Psoas muscle (tissue), 8 donors: Measurements from ENCODE around the gene POR. TPM values are rescaled to one million over a fixed set of nuclear protein-coding genes. Genes with fewer than 3 reads are reported as not detected.
A peak's percentile ranks its signal among the peaks of the same experiment; 100 is the strongest.

Experiments used
- ATAC-seq, 4 donors: fragments of 200-7000 bp; cut with Tn5 transposase; one replicate each; pipeline ENCODE4 v1.9.1; 2020; ENCODE audit warnings: moderate library complexity in 3 of 4, mild to moderate bottlenecking in 2 of 4
- DNase-seq, 2 donors: peaks; one replicate each; pipeline ENCODE4 v3.0.0-alpha.2; 2020
- H3K27ac ChIP-seq: fragments of 200-600 bp; one replicate; pipeline ENCODE4 v1.8.0; 2022
- H3K27me3 ChIP-seq, 3 donors: fragments of 200-600 bp in 1 of 3; one replicate each; pipeline versions ENCODE4 v1.6.1 to v1.8.0; 2013 to 2022; ENCODE audit warnings: low read length in 2 of 3, mild to moderate bottlenecking in 2 of 3, moderate library complexity in 1 of 3; ENCODE audit not compliant: insufficient read depth in 3 of 3
- H3K36me3 ChIP-seq, 2 donors: fragments of 200-600 bp in 1 of 2; one replicate each; pipeline versions ENCODE4 v1.6.1 to v1.8.0; 2013 to 2022; ENCODE audit warnings: low read depth in 1 of 2, mild to moderate bottlenecking in 1 of 2, moderate library complexity in 1 of 2; ENCODE audit not compliant: insufficient read depth in 1 of 2
- H3K4me1 ChIP-seq: fragments of 200-600 bp; one replicate; pipeline ENCODE4 v1.8.0; 2022
- H3K4me3 ChIP-seq: fragments of 200-600 bp; one replicate; pipeline ENCODE4 v1.8.0; 2022; ENCODE audit warnings: mild to moderate bottlenecking
- H3K9me3 ChIP-seq: fragments of 200-600 bp; one replicate; pipeline ENCODE4 v1.8.0; 2022
- WGBS, 3 donors: extraction: QIAGEN DNeasy Blood & Tissue Kit; methylation state at CpG; one replicate each; pipeline versions ENCODE4 v1.1.6 to v1.1.7; 2013; 5-methylcytosine and 5-hydroxymethylcytosine counted together
- intact Hi-C, 2 donors: fragments of 100-400 bp; cut with DNase I; formaldehyde crosslinking; loops; one replicate each; pipeline versions ENCODE4 v1.11.0 to v1.14.2; 2022
- polyA plus RNA-seq, 3 donors: library from polyadenylated mRNA; stranded (reverse); fragments of 200-250 nt; gene quantifications; one replicate each; pipeline ENCODE4 v1.2.3, GENCODE V29; 2013
- total RNA-seq, 4 donors: library from RNA; stranded (reverse); fragmentation: NEBNext Ultra II Directional in 2 of 4; extraction: Animal tissue kit (Norgen Biotek cat#: 25700) in 2 of 4; gene quantifications; one replicate each; pipeline versions ENCODE4 v1.2.1 to v1.2.4, GENCODE V29; 2021 to 2023
- TF ChIP-seq, protein P1 (sequence below): fragments of 200-600 bp; IDR thresholded peaks from one replicate; pipeline ENCODE4 v1.8.0; 2022; ENCODE audit warnings: antibody characterized with exemption
- donor health status: healthy with polysubstance abuse.
- donor health status: DM: no; HTN: no; CAD: no; lungs with moderate emphysema.
- donor health status: Bipolar disorder and iron deficiency.
- donor health status: healthy.
- donor health status: DM: yes; HTN: yes; CAD: no.
- donor health status: DM: no; HTN: no; CAD: no.
- donor health status: DM: no; HTN: no; CAD: no.
- donor health status: DM: yes; HTN: yes; CAD: no.

Gene POR
- total and polyA plus RNA-seq, 7 donors: 48.8 to 288 (median 138) TPM

DNA sequence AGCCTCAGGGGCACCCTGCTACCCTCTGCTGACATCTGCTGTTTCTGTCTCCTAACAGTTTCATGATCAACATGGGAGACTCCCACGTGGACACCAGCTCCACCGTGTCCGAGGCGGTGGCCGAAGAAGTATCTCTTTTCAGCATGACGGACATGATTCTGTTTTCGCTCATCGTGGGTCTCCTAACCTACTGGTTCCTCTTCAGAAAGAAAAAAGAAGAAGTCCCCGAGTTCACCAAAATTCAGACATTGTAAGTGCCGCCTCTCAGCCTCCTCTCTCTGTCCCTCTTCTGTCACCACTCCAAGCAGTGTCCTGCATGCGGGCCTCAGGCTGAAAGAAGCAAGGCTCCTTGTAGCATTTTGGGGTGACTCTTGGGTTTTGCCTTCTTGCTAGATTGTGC, 39.0 kb downstream of the POR start:
- peaks cover 49% of the 10 kb centered on the region for H3K4me1 ChIP-seq
- H3K27me3 ChIP-seq: no peaks in the 10 kb centered on the region
- no peak overlapping the region for H3K4me3 ChIP-seq
- intact Hi-C loops: loop anchor here in 1 of 2 donors (10.0 kb wide), 1 partner anchor 51 kb away; no protein-coding TSS in a partner anchor
- TF ChIP-seq, protein P1, sequence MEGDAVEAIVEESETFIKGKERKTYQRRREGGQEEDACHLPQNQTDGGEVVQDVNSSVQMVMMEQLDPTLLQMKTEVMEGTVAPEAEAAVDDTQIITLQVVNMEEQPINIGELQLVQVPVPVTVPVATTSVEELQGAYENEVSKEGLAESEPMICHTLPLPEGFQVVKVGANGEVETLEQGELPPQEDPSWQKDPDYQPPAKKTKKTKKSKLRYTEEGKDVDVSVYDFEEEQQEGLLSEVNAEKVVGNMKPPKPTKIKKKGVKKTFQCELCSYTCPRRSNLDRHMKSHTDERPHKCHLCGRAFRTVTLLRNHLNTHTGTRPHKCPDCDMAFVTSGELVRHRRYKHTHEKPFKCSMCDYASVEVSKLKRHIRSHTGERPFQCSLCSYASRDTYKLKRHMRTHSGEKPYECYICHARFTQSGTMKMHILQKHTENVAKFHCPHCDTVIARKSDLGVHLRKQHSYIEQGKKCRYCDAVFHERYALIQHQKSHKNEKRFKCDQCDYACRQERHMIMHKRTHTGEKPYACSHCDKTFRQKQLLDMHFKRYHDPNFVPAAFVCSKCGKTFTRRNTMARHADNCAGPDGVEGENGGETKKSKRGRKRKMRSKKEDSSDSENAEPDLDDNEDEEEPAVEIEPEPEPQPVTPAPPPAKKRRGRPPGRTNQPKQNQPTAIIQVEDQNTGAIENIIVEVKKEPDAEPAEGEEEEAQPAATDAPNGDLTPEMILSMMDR: no peak
- H3K9me3 ChIP-seq: no peaks in the 10 kb centered on the region
- DNase-seq: peak in 1 of 2 donors; percentile 37
- peaks cover 0 to 33% of the 10 kb centered on the region in 2 donors for H3K36me3 ChIP-seq
- H3K27ac ChIP-seq: no peak overlapping the region
- ATAC-seq: no peak
- WGBS, 3 donors: 88 to 95% (median 90%) methylated on average over 11 of the region's 11 CpGs

DNA sequence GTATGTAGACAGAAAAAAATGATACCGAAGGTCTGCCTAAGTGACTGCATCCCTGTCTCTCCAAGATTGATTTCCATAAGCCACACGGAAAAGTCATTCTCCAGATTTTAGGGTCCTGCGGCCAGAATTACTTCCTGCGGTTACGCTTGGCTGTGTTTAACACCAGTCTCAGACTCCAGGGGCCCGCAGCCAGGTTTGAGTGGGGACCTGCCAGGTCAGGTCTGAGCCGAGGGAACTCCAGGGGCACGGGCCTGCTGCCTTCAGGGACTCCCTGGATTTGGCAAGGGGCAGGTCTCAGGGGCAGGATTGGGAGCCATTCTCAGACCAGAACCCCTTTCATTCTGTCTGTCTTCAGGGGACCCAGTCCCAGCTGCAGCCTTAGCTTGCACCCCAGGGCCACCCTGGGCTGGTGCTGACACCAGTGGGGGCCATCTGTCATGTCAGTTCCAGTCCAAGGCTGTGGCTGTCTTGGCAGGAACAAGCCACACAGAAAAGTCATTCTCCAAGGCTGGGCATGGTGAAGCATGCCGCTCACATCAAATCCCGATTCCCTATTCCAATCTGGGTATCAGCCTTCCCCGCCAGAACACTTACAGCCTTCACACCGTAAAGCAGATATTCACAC, 40.5 kb downstream of the POR start:
- Histone ChIP-seq H3K4me1 (peaks cover 37% of the 10 kb centered on the region), H3K4me3 (no peak overlapping the region), H3K27me3 (no peaks in the 10 kb centered on the region), H3K36me3 (peaks cover 0 to 47% of the 10 kb centered on the region in 2 donors), H3K9me3 (no peaks in the 10 kb centered on the region), H3K27ac (peak overlapping the region; percentile 62)
- intact Hi-C loops: loop anchor here in 1 of 2 donors (10.0 kb wide), 1 partner anchor 49 kb away; no protein-coding TSS in a partner anchor
- ATAC-seq (peak in 3 of 4 donors; percentile 42 to 67 (median 47)), DNase-seq (peak in 1 of 2 donors; percentile 59)
- WGBS, 3 donors: 26 to 37% (median 36%) methylated on average over 12 of the region's 12 CpGs
- TF ChIP-seq, protein P1: no peak

DNA sequence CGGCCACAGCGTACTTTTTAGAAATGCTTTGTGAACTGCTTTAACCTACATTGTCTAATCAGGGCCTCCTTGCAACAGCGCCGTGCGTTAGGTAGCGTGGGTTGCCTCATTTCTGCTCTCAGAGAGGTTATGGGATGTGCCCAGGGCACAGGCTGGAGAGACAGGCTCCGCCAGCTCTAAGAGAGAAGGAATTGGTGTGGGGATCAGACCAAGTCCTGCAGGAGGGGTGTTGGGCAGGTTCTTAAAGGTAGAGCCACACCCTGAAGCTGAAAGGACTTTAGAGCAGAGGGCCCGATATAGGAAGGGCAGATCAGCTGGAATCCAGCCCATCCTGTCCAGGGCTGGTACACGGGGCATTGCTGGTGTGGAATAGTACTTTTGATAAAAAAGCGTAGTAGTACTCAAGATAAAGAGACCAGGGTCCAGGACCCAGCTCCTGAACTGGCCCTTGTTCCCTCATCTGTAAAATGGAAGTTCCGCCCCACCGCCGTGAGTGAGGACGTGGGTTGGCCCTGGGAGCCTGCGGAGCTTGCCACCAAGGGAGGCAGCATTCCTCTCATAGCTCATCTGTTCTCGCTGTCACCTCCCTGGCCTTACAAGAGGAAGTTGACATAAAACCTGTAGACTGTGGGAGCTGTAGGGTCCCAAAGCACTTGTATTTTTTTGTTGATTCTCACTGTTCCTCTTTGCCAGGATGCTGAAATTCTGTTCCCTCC, 42.2 kb downstream of the POR start:
- H3K36me3 ChIP-seq: peaks cover 0 to 47% of the 10 kb centered on the region in 2 donors
- TF ChIP-seq, protein P1: no peak
- DNase-seq: peak in 1 of 2 donors; percentile 29
- no peak overlapping the region for H3K4me3 ChIP-seq
- H3K9me3 ChIP-seq: no peaks in the 10 kb centered on the region
- no peaks in the 10 kb centered on the region for H3K27me3 ChIP-seq
- peak in 2 of 4 donors; percentile 14 to 26 for ATAC-seq
- H3K4me1 ChIP-seq: peaks cover 28% of the 10 kb centered on the region
- intact Hi-C loops: loop anchor here in 1 of 2 donors (10.0 kb wide), 1 partner anchor 48 kb away; no protein-coding TSS in a partner anchor
- H3K27ac ChIP-seq: no peak overlapping the region
- WGBS, 3 donors: 91 to 92% (median 91%) methylated on average over 16 of the region's 16 CpGs

DNA sequence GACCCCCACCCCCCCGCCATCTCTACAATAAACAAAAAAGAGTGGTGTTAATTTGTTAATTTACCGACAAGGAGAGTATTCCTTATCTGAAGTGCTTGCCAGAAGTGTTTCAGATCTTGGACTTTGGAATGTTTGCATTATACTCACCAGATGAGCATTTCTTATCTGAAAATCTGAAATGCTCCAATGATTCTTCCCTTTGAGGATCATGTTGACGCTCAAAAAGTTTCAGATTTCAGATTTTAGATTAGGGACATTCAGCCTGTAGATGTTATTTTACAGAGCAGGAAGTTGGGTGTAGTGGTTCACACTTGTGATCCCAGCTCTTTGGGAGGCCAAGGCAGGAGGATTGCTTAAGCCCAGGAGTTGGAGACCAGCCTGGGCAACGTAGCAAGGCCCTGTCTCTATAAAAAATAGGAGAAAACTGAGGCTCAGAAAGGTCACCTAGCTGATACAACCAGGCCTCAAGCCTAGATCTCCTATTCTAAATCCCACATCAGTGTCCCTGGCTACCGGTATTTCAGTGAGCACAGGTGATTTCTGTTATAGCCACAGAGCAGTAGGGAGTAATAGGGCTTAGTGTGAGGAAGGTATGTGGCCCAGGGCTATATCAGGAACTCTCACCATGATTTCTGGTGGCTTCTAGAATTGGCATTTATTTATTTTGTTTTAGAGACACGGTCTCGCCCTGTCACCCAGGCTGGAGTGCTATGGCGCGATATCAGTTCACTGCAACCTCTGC, 44.0 kb downstream of the POR start:
- TF ChIP-seq, protein P1: no peak
- peaks cover 0 to 43% of the 10 kb centered on the region in 2 donors for H3K36me3 ChIP-seq
- H3K27me3 ChIP-seq: no peaks in the 10 kb centered on the region
- no peak for DNase-seq
- 93 to 96% (median 95%) methylated on average over 9 of the region's 9 CpGs for WGBS, 3 donors
- no peak overlapping the region for H3K27ac ChIP-seq
- no peaks in the 10 kb centered on the region for H3K9me3 ChIP-seq
- intact Hi-C loops: loop anchor here in 1 of 2 donors (10.0 kb wide), 1 partner anchor 46 kb away; no protein-coding TSS in a partner anchor
- ATAC-seq: no peak
- no peak overlapping the region for H3K4me3 ChIP-seq
- H3K4me1 ChIP-seq: peaks cover 43% of the 10 kb centered on the region
